ENCODE measurements around the gene TMEM178B.

GRCh38 chr7:141431711-141432110 lies 357.8 kb downstream of the TMEM178B start:
- TF ChIP-seq POLR2A (IDR thresholded peaks at IDR 0.05; ENCODE audit: low read length), result no peak
- no peak for TF ChIP-seq GATA1 (IDR thresholded peaks at IDR 0.05; ENCODE audit: low read depth, low read length)
